ENCODE results near the gene VPS51. TPM values are rescaled to one million over a fixed set of nuclear protein-coding genes. Genes with fewer than 3 reads are reported as not detected.

VPS51 gene
- polyA plus RNA-seq, 3 donors = 37.2 to 77.3 (median 39.4) TPM

GRCh38 chr11:65109231-65110198, 13.5 kb downstream of the VPS51 start:
- H3K4me1 Mint-ChIP-seq = peaks cover 32% of the 10 kb centered on the region
- H3K27ac ChIP-seq (ENCODE audit: low read depth in 1 of 2, low read length in 2 of 2) = no peak overlapping the region
- peaks cover 0 to 3% (median 0%) of the 10 kb centered on the region in 7 donors for H3K9me3 Mint-ChIP-seq
- no peak overlapping the region for H3K4me3 ChIP-seq (replicated peaks in 1 of 3; ENCODE audit: low read depth in 2 of 3, low read length in 3 of 3)
- H3K4me3 Mint-ChIP-seq = no peak overlapping the region
- H3K79me2 ChIP-seq (ENCODE audit: insufficient read depth, low read length) = no peaks in the 10 kb centered on the region
- peaks cover 27 to 32% of the 10 kb centered on the region in 2 donors for H3K4me1 ChIP-seq (ENCODE audit: control insufficient read depth in 1 of 2, insufficient read depth in 2 of 2, low read length in 2 of 2)
- H4K20me1 ChIP-seq (ENCODE audit: insufficient read depth, low read length) = peaks cover 18% of the 10 kb centered on the region
- peaks cover 21 to 52% of the 10 kb centered on the region in 2 donors for H3K36me3 ChIP-seq (replicated peaks in 1 of 2; ENCODE audit: control insufficient read depth in 1 of 2, insufficient read depth in 2 of 2, low read length in 2 of 2)
- H3K36me3 Mint-ChIP-seq = peaks cover 38 to 43% of the 10 kb centered on the region in 2 donors
- TF ChIP-seq, protein P1, sequence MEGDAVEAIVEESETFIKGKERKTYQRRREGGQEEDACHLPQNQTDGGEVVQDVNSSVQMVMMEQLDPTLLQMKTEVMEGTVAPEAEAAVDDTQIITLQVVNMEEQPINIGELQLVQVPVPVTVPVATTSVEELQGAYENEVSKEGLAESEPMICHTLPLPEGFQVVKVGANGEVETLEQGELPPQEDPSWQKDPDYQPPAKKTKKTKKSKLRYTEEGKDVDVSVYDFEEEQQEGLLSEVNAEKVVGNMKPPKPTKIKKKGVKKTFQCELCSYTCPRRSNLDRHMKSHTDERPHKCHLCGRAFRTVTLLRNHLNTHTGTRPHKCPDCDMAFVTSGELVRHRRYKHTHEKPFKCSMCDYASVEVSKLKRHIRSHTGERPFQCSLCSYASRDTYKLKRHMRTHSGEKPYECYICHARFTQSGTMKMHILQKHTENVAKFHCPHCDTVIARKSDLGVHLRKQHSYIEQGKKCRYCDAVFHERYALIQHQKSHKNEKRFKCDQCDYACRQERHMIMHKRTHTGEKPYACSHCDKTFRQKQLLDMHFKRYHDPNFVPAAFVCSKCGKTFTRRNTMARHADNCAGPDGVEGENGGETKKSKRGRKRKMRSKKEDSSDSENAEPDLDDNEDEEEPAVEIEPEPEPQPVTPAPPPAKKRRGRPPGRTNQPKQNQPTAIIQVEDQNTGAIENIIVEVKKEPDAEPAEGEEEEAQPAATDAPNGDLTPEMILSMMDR (IDR thresholded peaks at IDR 0.05) = no peak
- peak in 1 of 3 donors; percentile 11 for DNase-seq
- H2AFZ ChIP-seq (ENCODE audit: insufficient read depth, low read depth, low read length, poor library complexity, severe bottlenecking) = no peak overlapping the region
- no peak overlapping the region for H3K9ac ChIP-seq (ENCODE audit: insufficient read depth, low read length, poor library complexity, severe bottlenecking)
- peak overlapping the region in 1 of 7 donors; percentile 41 for H3K27ac Mint-ChIP-seq
- peaks cover 12 to 22% (median 15%) of the 10 kb centered on the region in 3 donors for H3K27me3 Mint-ChIP-seq (ENCODE audit: low read depth in 3 of 3)
- intact Hi-C loops (cut with micrococcal nuclease) = loop anchor here in 1 of 2 donors (5.0 kb wide), 2 partner anchors 73 to 97 kb away; partner anchors contain the start of genes ARL2 and CAPN1
- peaks cover 0 to 15% of the 10 kb centered on the region in 2 donors for H3K27me3 ChIP-seq (ENCODE audit: control insufficient read depth in 2 of 2, insufficient read depth in 2 of 2, low read length in 2 of 2)
- no peak overlapping the region for H3K4me2 ChIP-seq (replicated peaks; ENCODE audit: extremely low read depth, low read length, poor library complexity, severe bottlenecking)
- 94% methylated on average over 35 of the region's 36 CpGs for WGBS (ENCODE audit: insufficient coverage)
- no peaks in the 10 kb centered on the region for H3K9me3 ChIP-seq (replicated peaks in 1 of 2; ENCODE audit: control insufficient read depth in 1 of 2, insufficient read depth in 1 of 2, low read length in 2 of 2)

- peak overlapping the region; percentile 59 for H3K4me2 ChIP-seq (replicated peaks; ENCODE audit: extremely low read depth, low read length, poor library complexity, severe bottlenecking)
- Mint-ChIP-seq H3K27me3 (ENCODE audit: low read depth in 3 of 3) (peaks cover 13 to 22% (median 15%) of the 10 kb centered on the region in 3 donors), H3K9me3 (peaks cover 0 to 5% (median 0%) of the 10 kb centered on the region in 7 donors), H3K36me3 (peaks cover 31 to 36% of the 10 kb centered on the region in 2 donors), H3K4me1 (peaks cover 32% of the 10 kb centered on the region), H3K27ac (peak overlapping the region in 4 of 7 donors; percentile 41 to 75 (median 52)), H3K4me3 (peak overlapping the region; percentile 45 to 71)
- H3K4me3 ChIP-seq (replicated peaks in 1 of 3; ENCODE audit: low read depth in 2 of 3, low read length in 3 of 3) = peak overlapping the region in 1 of 3 experiments; percentile 48
- intact Hi-C loops (cut with micrococcal nuclease) = loop anchor here in 1 of 2 donors (5.0 kb wide), 2 partner anchors 72 to 98 kb away; partner anchors contain the start of genes ARL2 and CAPN1
- no peaks in the 10 kb centered on the region for H3K9me3 ChIP-seq (replicated peaks in 1 of 2; ENCODE audit: control insufficient read depth in 1 of 2, insufficient read depth in 1 of 2, low read length in 2 of 2)
- peaks cover 27 to 32% of the 10 kb centered on the region in 2 donors for H3K4me1 ChIP-seq (ENCODE audit: control insufficient read depth in 1 of 2, insufficient read depth in 2 of 2, low read length in 2 of 2)
- DNase-seq = peak; percentile 68 to 83 (median 74)
- peaks cover 18% of the 10 kb centered on the region for H4K20me1 ChIP-seq (ENCODE audit: insufficient read depth, low read length)
- no peak overlapping the region for H3K9ac ChIP-seq (ENCODE audit: insufficient read depth, low read length, poor library complexity, severe bottlenecking)
- WGBS (ENCODE audit: insufficient coverage) = under 1% methylated on average over 13 of the region's 18 CpGs
- peak overlapping the region in 1 of 2 donors; percentile 12 for H3K27ac ChIP-seq (ENCODE audit: low read depth in 1 of 2, low read length in 2 of 2)
- TF ChIP-seq, protein P1 (IDR thresholded peaks at IDR 0.05) = peak; percentile 98
- H3K36me3 ChIP-seq (replicated peaks in 1 of 2; ENCODE audit: control insufficient read depth in 1 of 2, insufficient read depth in 2 of 2, low read length in 2 of 2) = peaks cover 21 to 43% of the 10 kb centered on the region in 2 donors
- peak overlapping the region; percentile 60 for H2AFZ ChIP-seq (ENCODE audit: insufficient read depth, low read depth, low read length, poor library complexity, severe bottlenecking)
- H3K27me3 ChIP-seq (ENCODE audit: control insufficient read depth in 2 of 2, insufficient read depth in 2 of 2, low read length in 2 of 2) = peaks cover 0 to 15% of the 10 kb centered on the region in 2 donors
- H3K79me2 ChIP-seq (ENCODE audit: insufficient read depth, low read length) = no peaks in the 10 kb centered on the region
Observed at GRCh38 chr11:65110354-65110861, 14.4 kb downstream of the VPS51 start.
